HG03439 (cell line): ENCODE data around the gene DGCR8.

Experiments used
- ATAC-seq: cut with Tn5 transposase; IDR thresholded peaks from one replicate; pipeline ENCODE4 v1.9.1; 2021; ENCODE audit warnings: mild to moderate bottlenecking, moderate library complexity; ENCODE audit not compliant: unreplicated experiment

The DGCR8 gene

DNA sequence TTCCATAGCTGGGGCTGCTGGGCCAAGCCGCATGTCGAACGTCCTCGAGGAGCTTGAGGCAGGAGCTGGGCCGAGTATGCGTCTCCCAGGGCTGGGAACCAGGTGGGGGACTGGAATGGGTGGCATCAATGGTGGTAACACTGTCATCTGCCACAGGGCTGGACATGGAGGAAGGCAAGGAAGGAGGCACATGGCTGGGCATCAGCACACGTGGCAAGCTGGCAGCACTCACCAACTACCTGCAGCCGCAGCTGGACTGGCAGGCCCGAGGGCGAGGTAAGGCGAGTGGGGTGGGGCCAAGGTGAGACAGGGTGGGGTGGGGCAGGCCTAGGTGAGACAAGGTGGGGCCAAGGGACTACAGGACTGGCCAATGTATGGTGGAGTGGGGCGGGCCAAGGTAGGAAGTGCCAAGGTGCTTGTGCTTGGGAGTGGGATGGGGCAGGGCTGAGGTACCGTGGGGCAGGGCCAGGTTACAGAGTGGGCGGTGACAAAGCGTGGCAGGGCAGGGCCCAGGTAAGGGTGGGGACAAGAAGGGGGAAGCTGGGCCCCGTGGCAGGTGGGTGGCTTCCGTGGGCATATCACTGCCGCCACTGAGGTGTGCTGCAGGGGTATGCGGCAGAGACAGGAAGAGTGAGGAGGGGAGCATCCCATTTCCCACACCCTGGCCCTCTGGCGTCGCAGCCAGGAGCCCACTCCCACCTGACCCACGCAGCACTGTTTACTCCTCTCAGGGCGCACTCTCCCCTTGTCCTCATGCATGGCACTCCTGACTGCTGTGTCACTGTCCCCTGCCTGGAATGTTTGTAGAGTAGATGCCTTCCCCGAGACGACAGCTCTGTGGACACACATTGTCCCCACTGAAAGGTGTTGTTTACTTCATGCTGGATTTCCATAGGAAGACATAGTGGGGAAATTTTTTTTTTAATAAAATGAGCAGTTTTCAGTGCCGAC, 27.5 kb upstream of the DGCR8 start:
- ATAC-seq: no peak

DNA sequence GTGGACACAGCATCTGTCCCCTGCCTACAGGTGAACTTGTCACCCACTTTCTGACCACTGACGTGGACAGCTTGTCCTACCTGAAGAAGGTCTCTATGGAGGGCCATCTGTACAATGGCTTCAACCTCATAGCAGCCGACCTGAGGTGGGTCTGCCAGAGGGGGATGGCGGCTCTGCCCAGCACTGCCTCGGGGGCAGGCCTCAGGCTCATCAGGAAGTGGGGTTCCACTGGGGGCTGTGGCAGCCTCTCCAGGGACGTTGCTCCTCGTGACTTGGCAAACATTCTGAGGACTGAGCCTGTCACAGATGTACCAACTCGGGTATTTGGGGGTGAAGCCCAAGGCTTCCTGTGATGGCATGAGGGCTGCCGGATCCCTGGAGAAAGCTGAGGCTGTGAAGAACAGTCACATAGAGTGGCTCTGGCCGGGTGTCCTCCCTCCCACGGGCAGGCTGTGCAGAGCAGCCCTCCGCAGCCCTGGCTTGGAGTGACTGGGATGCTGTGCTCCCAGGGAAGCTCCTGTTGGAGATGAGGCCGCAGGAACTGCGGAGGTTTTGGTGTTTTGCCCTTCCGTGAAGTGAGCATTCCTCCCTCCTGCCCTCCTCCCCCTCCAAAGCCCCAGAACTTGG, 26.5 kb upstream of the DGCR8 start:
- no peak for ATAC-seq

DNA sequence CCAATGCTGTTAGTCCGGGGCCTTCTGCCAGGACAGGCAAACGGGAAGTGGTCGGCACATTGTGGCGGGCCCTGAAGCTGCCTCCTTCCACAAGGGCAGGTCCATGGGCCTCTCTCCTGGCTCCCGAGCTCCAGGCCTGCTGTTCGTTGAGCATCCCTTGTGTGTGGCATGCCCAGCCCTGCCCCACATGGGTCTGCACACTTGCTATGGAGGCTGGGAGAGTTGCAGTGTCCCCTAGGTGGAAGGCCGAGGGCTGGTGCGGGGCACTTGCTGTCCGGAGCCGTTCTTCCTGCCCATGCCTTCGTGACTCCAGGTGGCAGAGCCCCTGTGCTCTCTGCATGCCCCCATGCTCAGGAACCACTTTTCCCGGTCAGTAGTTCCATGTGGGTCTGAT, 26.0 kb upstream of the DGCR8 start:
- ATAC-seq: no peak

DNA sequence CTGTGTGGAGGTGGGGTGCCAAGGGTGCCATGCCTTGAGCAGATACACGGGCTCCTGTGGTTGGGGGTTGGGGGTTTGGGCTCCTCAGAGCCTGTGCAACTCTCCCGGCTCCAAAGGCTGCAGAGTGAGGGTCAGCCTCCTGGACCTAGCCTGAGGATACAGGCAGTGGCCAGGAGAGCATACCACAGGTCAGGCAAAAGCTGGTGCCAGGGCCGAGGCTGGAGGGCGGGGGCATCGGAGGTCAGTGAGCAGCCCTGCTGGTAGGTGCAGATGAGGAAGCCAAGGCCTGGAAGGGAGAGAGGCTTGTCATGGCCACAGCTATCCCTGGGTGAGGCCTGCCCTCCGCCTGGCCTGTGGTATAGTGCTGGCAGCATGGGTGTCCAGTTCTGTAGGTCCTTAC, 25.6 kb upstream of the DGCR8 start:
- no peak for ATAC-seq

DNA sequence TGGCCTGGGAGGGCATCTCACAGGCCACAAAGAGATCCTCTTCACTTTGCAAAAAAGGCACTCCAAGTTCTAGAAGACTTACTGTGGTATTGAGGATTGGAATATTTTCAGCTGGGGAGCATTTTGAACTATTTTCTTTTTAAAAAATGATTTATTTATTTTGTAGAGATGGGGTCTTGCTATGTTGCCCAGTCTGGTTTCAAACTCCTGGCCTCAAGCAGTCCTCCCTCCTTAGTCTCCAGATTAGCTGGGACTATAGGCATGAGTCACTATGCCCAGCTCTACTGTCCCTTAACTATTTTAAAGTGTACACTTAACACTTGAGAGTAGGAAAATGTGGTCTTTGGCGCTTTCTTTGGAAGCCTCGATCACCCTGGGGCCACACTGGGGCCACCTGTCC, 24.9 kb upstream of the DGCR8 start:
- no peak for ATAC-seq

DNA sequence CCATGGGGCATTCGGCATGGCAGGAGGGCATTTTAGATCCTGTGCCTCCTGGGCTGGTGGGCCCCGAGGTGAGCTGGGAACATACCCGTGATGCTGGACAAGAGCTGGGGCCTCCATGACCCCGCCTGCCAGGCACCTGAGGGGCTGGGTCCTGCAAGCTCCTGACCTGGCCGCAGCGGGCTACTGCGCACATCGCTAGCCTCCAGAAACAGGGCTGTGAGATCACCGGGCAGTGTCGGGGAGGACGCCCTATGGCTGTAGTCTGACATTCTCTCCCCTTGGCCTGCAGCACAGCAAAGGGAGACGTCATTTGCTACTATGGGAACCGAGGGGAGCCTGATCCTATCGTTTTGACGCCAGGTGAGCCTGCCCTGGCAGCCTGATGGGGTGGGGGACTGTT, 24.4 kb upstream of the DGCR8 start:
- ATAC-seq: no peak

DNA sequence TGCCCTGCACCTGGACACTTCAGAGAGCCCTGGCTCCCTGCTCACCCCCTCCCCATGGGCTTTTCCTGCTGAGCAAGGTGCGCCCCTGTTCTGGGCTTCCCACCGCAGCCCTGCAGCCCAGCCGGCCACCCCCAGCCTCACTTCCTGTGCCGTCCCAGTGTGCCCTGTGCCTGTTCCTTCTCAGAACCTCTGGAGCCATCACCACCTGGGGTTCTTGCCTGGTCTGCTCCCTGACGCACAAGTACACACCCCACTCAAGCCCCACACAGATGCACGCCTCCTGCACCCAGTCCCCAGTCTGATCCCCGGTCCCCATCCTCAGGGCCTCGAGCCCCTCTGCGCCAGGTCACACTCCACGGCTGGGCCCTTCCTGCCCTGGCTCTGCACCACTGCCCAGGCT, 23.9 kb upstream of the DGCR8 start:
- ATAC-seq: no peak

DNA sequence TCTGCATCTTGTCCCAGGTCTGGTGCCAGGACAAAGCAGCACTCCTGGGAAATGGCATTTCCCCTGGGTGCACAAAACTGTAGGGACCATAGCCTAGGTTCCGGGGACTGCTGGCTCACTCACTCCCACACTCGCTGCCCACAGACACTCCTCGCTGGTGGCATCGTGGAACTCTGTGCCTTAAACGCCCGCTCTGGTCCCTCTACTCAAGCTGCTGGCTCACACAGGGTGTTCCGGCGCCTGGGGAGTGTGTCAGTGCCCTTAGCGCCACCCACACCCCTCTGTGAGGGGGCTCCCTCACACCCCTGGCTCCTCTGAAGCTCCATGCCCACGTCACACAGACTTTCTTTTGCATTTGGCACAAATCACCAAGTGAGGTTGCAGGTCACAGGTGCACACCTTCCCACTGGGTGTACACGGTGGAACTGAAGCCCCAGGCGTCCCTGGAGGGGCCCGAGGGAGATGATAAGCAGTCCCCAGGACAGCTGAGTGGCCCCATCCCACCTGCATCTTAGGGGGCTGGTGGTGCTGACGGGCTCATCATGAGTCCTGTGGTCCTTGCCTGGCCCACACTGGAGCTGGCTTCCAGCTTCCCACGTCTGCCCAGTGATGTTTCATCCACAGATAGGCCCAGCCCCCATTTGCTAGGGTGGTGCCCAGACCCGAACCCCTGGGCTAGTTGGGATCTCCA, 23.2 kb upstream of the DGCR8 start:
- ATAC-seq: no peak

DNA sequence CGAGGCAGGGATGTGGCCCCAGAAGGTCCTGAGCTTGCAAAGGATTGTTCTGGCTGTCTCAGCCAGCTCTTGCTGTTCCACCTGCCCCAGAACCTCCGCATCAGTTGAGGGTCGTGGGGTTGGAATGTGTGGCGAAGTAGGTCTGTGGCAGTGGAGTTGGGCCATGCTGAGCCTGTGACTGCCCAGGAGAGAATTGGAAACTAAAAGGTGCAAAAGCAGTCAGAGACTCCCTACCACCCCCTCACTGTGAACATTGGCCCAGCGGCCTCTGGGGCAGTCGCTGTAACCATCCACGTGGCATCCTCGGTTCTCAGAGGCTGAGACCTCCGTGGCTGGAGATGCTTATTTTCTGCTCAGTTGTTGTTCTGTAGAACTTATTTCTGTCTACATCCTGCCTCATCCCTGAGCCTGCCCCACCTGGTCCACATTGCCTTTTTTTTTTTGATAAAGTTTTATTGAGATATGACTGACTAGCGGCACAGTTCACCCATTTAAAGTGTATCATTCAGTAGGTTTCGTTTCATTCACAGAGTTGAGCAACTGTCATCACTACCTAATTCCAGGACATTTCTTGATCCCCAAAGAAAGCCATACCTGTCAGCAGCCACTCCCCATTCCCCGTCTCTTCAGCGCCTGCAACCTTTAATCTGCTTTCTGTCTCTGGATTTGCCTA, 22.3 kb upstream of the DGCR8 start:
- no peak for ATAC-seq

DNA sequence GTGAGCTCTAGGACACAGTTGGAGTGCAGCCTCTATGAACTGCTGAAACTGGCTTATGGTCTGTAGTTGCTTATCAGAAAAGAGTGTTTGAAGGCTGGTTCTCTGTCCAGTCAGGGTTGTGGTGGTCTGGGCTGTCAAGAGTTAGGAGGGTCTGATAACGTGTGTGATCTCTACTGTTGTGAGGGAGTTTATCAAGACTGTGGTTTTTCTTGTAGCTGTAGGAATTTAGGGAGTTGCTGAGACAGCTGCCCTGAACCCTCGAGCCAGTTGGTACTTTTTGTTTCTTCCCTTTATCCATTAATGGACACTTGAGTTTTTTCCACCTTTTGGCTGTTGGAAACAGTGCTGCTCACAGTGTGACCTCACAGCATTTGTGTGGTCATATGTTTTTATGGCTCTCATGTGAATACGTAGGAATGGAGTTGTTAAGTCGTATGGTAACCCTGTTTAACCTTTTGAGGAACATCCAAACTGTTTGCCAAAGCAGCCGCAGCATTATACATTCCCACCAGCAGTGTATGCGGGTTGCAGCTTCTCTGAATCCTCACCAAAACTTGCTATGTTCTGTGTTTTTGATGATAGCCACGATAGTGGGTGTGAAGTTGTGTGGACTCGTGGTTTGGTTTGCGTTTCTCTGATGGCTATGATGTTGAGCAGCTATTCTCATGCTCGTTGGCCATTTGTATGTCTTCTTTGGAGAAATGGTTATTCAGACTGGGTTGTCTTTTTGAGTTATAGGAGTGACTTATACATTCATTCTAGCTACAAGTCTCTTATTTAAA, 20.9 kb upstream of the DGCR8 start:
- ATAC-seq: no peak

DNA sequence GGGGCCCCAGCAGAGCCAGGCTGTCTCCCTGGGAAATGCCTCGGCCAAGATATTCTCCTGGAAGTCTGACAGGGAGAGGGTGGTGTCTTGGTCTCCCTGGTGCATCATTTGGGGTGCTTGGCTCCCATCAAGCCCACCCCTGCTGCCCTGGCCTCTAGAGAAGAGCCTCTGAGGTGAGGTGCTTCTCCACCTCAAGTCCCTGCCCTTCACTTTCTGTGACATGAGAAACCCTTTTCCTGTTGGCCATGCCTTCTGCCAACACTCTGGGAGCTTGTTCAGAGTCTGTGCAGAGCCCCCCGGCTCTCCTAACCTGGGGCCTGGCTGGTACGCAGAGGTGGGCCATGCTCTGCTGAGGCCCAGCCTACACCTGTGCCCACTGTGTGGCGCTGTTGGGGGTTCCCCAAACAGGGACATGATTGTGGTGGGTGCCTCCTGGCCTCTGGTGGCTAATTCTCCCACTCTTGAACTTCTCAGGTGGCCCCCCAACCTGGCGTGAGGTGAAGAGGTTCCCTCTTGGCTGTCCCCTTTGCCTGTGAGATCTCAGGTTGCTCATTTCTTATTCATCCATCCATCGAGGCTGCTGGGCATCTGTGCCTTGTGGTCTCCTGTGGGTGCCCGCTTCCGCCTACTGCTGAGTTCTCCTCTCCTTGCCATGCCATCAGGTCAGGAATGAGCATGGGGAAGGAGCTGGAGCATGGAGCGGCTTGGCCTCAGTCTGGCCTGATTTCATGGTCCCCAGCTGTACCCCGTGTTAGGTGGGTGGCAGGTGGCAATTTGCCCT, 19.2 kb upstream of the DGCR8 start:
- no peak for ATAC-seq

DNA sequence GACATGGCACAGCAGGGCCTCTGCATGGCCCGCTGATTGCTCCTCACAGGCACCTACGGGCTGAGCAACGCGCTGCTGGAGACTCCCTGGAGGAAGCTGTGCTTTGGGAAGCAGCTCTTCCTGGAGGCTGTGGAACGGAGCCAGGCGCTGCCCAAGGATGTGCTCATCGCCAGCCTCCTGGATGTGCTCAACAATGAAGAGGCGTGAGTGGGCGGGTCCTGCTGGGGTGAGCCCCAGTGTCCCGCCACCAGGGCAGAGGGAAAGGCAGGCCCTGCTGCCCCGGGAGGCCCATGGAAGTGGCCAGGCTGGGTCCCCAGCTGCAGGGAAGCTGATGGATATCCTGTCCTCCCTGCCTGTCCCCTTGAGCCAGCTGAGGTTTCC, 18.6 kb upstream of the DGCR8 start:
- ATAC-seq: no peak

DNA sequence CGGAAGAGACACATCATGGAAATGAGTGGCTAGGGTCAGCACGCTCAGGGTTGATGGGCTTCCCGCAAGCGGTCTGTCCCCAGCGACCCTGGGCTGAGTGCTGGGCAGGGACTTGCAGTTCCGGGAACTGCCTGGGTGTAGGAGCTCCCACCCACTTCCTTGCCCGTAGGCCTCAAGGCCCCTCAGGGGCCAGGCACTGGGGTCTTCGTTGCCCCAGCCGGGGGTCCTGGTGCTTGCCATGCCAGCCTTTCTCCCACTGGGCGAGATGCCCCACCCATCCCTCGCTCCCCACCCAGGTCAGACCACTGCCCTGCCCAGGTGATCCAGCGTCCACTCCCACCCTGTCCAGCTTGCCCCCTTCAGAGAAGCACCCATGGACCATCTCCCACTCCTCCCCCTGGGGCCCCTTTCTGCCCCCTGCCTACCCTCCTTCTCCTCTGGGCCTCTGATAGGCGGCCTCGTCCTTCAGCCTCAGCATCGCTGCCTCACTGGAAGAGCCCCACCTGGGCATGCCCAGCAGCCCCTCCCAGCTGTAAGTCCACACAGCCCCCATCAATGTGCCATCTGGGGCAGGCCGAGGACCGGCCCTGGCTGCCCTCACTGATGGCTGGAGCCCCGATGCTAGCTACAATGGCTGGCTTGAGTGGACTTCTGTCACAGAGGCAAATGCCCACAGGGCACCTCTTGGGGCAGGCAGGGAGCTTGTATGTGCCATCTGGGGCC, 17.8 kb upstream of the DGCR8 start:
- no peak for ATAC-seq

DNA sequence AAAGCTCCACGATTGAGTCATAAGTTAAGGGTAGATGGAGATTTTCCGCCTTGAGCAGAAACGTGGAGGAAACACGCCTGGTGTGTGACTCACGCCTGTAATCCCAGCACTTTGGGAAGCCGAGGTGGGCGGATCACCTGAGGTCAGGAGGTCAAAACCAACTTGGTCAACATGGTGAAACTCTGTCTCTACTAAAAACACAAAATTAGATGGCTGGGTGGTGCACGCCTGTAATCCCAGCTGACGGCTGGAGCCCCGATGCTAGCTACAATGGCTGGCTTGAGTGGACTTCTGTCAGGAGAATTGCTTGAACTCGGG, 17.3 kb upstream of the DGCR8 start:
- no peak for ATAC-seq

DNA sequence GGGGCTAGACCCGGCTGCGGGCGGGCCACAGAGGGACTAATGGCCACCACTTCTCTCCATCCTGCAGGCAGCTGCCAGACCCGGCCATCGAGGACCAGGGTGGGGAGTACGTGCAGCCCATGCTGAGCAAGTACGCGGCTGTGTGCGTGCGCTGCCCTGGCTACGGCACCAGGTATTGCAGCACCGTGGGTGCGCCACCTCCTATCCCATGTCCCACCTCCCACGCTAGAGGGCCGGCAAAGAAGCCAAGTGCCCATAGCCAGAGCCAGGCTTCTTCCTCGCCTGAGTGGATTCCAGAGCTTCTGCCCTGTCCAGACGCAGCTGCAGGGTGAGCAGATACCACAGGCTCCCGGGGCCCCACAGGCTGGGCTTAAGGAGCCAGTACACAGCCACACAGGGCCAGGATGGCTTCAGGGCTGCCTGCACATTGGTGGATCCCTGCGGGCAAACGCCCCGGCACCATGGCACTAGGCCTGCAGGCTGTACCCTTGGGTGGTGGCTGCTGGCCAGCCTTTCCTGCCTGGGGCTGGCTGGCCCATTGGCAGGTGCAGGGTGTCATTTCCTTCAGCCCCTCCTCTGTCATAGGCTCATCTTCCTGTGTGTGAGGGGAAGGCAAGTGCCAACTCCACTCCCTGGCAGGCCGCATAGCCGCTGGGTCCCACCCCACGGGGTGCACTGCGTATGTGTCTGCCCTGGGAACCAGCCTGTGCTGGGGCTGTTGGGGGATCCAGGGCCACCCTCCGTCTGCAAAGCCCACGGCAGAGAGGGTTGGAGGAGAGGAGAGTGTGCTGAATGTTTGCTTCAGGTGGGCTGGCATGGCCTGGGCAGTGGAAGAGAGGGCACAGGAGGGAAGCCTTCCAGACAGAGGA, 16.5 kb upstream of the DGCR8 start:
- ATAC-seq: no peak

DNA sequence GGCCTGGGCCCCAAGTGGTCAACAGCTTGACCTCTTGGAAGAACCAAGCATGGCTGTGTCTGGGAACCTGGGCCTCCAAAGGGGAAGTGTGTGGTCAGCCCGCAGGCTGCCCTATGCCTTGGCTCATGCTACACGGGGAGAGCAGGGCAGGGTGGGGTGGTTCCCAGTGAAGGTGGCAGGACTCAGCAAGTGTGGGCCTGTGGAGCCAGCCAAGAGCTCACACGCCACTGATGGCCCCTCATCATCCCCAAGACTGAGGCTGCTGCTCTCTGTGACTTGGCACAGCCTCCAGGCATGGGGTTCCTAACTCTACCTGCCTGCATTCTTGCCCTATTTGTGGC, 15.9 kb upstream of the DGCR8 start:
- no peak for ATAC-seq

DNA sequence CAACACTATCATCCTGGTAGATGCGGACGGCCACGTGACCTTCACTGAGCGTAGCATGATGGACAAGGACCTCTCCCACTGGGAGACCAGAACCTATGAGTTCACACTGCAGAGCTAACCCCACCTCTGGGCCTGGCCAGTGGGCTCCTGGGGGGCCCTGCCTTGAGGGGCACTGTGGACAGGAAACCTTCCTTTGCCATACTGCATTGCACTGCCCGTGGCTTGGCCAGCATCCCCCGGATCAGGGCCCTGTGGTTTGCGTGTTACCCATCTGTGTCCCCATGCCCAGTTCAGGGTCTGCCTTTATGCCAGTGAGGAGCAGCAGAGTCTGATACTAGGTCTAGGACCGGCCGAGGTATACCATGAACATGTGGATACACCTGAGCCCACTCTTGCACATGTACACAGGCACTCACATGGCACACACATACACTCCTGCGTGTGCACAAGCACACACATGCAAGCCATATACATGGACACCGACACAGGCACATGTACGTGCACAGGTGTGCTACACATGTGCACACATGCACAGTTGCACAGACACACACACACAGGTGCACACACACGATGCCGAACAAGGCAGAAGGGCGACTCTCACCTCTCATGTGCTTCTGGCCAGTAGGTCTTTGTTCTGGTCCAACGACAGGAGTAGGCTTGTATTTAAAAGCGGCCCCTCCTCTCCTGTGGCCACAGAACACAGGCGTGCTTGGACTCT, 15.3 kb upstream of the DGCR8 start:
- ATAC-seq: no peak
